Breast epithelium (tissue), 3 donors: ENCODE results near the gene SLX1A.
"Not testable (repeated sequence)": the region's sequence is repeated elsewhere in the genome, so short reads cannot be mapped to it uniquely, and the experiment has no call there.

ENCODE experiments used
- POLR2AphosphoS5 ChIP-seq, 3 donors: sonication (generic); formaldehyde crosslinking; IDR thresholded peaks; one replicate each; pipeline ENCODE4 v1.6.1; 2017; ENCODE audit warnings: antibody characterized with exemption in 3 of 3
- TF ChIP-seq, protein P1 (sequence below), 3 donors: fragments of 450-650 bp; IDR thresholded peaks; one replicate each; pipeline ENCODE4 v1.5.1; 2016 to 2017; ENCODE audit warnings: antibody characterized with exemption in 3 of 3, mild to moderate bottlenecking in 3 of 3, moderate library complexity in 3 of 3

DNA sequence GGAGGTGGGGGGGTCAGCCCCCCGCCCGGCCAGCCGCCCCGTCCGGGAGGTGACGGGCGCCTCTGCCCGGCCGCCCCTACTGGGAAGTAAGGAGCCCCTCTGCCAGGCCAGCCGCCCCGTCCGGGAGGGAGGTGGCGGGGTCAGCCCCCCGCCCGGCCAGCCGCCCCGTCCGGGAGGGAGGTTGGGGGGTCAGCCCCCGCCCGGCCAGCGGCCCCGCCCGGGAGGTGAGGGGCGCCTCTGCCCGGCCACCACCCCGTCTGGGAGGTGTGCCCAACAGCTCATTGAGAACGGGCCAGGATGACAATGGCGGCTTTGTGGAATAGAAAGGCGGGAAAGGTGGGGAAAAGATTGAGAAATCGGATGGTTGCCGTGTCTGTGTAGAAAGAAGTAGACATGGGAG, 23.5 kb upstream of the SLX1A start:
- TF ChIP-seq, protein P1, sequence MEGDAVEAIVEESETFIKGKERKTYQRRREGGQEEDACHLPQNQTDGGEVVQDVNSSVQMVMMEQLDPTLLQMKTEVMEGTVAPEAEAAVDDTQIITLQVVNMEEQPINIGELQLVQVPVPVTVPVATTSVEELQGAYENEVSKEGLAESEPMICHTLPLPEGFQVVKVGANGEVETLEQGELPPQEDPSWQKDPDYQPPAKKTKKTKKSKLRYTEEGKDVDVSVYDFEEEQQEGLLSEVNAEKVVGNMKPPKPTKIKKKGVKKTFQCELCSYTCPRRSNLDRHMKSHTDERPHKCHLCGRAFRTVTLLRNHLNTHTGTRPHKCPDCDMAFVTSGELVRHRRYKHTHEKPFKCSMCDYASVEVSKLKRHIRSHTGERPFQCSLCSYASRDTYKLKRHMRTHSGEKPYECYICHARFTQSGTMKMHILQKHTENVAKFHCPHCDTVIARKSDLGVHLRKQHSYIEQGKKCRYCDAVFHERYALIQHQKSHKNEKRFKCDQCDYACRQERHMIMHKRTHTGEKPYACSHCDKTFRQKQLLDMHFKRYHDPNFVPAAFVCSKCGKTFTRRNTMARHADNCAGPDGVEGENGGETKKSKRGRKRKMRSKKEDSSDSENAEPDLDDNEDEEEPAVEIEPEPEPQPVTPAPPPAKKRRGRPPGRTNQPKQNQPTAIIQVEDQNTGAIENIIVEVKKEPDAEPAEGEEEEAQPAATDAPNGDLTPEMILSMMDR (IDR thresholded peaks at IDR 0.05), result not testable (repeated sequence)
- TF ChIP-seq POLR2AphosphoS5 (IDR thresholded peaks at IDR 0.05), result not testable (repeated sequence)
